Thymus (tissue), 11 donors: ENCODE results near the gene LMO7. TPM values are rescaled to one million over a fixed set of nuclear protein-coding genes. Genes with fewer than 3 reads are reported as not detected.

ENCODE experiments used
- DNase-seq, 9 donors: peaks; one replicate each; pipeline ENCODE4 v3.0.0-alpha.2; 2013; ENCODE audit warnings: low spot score in 9 of 9, low read depth in 6 of 9, missing footprints in 1 of 9
- H3K27ac ChIP-seq, 2 donors: one replicate each; pipeline ENCODE4 v1.5.1; 2013; ENCODE audit warnings: control low read depth in 1 of 2, low read depth in 1 of 2, low read length in 1 of 2, mild to moderate bottlenecking in 1 of 2, moderate library complexity in 1 of 2
- H3K27me3 ChIP-seq, 2 donors: one replicate each; pipeline ENCODE4 v1.5.1; 2013; ENCODE audit warnings: low read length in 1 of 2; ENCODE audit not compliant: control insufficient read depth in 2 of 2, insufficient read depth in 1 of 2
- H3K36me3 ChIP-seq, 2 donors: one replicate each; pipeline ENCODE4 v1.5.1; 2013; ENCODE audit warnings: low read length in 1 of 2, mild to moderate bottlenecking in 1 of 2, moderate library complexity in 1 of 2; ENCODE audit not compliant: control insufficient read depth in 2 of 2, insufficient read depth in 2 of 2
- H3K4me1 ChIP-seq, 2 donors: one replicate each; pipeline ENCODE4 v1.5.1; 2013; ENCODE audit warnings: low read length in 2 of 2; ENCODE audit not compliant: control insufficient read depth in 2 of 2, insufficient read depth in 2 of 2
- H3K4me3 ChIP-seq, 2 donors: one replicate each; pipeline ENCODE4 v1.5.1; 2013; ENCODE audit warnings: low read length in 2 of 2, control low read depth in 1 of 2, mild to moderate bottlenecking in 1 of 2
- H3K9me3 ChIP-seq, 2 donors: one replicate each; pipeline ENCODE4 v1.5.1; 2013; ENCODE audit warnings: low read length in 1 of 2, mild to moderate bottlenecking in 1 of 2; ENCODE audit not compliant: control insufficient read depth in 2 of 2, insufficient read depth in 1 of 2
- WGBS: extraction: QIAGEN DNeasy Blood & Tissue Kit; methylation state at CpG from one replicate; pipeline ENCODE4 v1.1.7; 2013; 5-methylcytosine and 5-hydroxymethylcytosine counted together
- polyA plus RNA-seq: library from polyadenylated mRNA; stranded (reverse); fragments of 200-250 nt; gene quantifications from one replicate; pipeline ENCODE4 v1.2.3, GENCODE V29; 2013
- total RNA-seq: library from RNA; stranded (reverse); fragments of 120-200 nt; gene quantifications from one replicate; pipeline ENCODE4 v1.2.4, GENCODE V29; 2013
- donor health status: healthy.

LMO7 gene
- total and polyA plus RNA-seq, 2 donors: 50.8 to 59.7 TPM

GRCh38 chr13:75881109-75881775 is 245.1 kb downstream of the LMO7 start:
- Histone ChIP-seq H3K36me3 (no peaks in the 10 kb centered on the region), H3K9me3 (no peaks in the 10 kb centered on the region), H3K4me3 (no peak overlapping the region), H3K27me3 (no peaks in the 10 kb centered on the region), H3K4me1 (peaks cover under 1 to 2% of the 10 kb centered on the region in 2 donors), H3K27ac (no peak overlapping the region)
- DNase-seq: no peak
- WGBS: 73% methylated on average over 4 of the region's 4 CpGs

DNA sequence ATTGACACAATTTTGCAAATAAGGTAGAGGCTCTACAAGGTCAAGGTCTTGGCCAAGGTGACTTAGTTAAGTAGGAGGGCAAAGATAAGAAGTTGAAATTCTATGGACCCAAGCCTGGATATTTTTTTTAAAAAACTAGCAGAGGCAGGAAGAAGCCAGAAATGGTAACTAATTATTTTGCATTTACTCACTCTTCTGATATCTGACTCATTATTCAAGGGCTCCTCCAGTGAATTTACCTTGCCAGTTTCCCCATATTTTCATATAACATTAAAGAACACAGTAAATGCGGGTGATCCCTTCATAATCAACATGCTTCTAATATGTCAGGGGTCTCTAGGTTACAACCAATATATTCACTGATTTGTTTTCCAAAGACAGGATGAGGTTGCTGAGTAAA is 246.1 kb downstream of the LMO7 start:
- 99% methylated on average over 1 of the region's 1 CpG for WGBS

DNA sequence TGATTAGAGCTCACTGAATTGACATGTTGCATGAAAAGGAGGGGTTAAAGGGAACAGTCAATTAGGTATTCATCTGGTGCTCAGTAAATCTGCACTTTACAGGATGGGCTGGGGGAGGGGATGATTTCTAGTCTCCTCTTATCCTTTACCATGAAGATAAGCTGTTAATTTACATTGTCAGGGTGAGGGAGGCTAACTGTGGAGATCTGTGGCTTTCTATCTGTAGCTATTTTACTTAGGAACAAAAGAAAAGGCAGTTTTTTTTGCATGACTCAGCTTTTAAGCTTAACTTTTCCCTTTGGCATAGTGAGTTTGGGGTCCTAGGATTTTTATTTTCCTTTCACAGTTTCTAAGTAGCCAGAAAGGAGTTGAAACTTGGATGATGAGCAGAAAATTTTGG is 253.3 kb downstream of the LMO7 start:
- DNase-seq: no peak

More for the DNA sequence above, 246.1 kb downstream of the LMO7 start:
- DNase-seq: no peak
- H3K27ac ChIP-seq: no peak overlapping the region
- no peak overlapping the region for H3K4me3 ChIP-seq
- H3K9me3 ChIP-seq: no peaks in the 10 kb centered on the region
- no peaks in the 10 kb centered on the region for H3K27me3 ChIP-seq
- H3K4me1 ChIP-seq: no peaks in the 10 kb centered on the region
- no peaks in the 10 kb centered on the region for H3K36me3 ChIP-seq

GRCh38 chr13:75895168-75895567 is 259.0 kb downstream of the LMO7 start:
- Histone ChIP-seq H3K9me3 (no peaks in the 10 kb centered on the region), H3K4me1 (no peaks in the 10 kb centered on the region), H3K27ac (no peak overlapping the region), H3K36me3 (no peaks in the 10 kb centered on the region), H3K4me3 (no peak overlapping the region), H3K27me3 (no peaks in the 10 kb centered on the region)
- no peak for DNase-seq
- 79% methylated on average over 3 of the region's 3 CpGs for WGBS

More for the DNA sequence above, 253.3 kb downstream of the LMO7 start:
- Histone ChIP-seq H3K4me1 (no peaks in the 10 kb centered on the region), H3K4me3 (no peak overlapping the region), H3K27ac (no peak overlapping the region), H3K9me3 (no peaks in the 10 kb centered on the region), H3K36me3 (no peaks in the 10 kb centered on the region), H3K27me3 (no peaks in the 10 kb centered on the region)

- Histone ChIP-seq H3K36me3 (no peaks in the 10 kb centered on the region), H3K27ac (no peak overlapping the region), H3K4me3 (no peak overlapping the region), H3K27me3 (no peaks in the 10 kb centered on the region), H3K4me1 (no peaks in the 10 kb centered on the region), H3K9me3 (no peaks in the 10 kb centered on the region)
- WGBS: 96% methylated on average over 2 of the region's 2 CpGs
- DNase-seq: no peak
These were observed 260.1 kb downstream of the LMO7 start for GRCh38 chr13:75896271-75896670.

GRCh38 chr13:75897386-75897785 is 261.3 kb downstream of the LMO7 start:
- Histone ChIP-seq H3K36me3 (no peaks in the 10 kb centered on the region), H3K9me3 (no peaks in the 10 kb centered on the region), H3K4me1 (no peaks in the 10 kb centered on the region), H3K27me3 (no peaks in the 10 kb centered on the region), H3K27ac (no peak overlapping the region), H3K4me3 (no peak overlapping the region)
- no peak for DNase-seq
- 53% methylated on average over 3 of the region's 3 CpGs for WGBS

GRCh38 chr13:75901501-75901900 is 265.4 kb downstream of the LMO7 start:
- Histone ChIP-seq H3K4me1 (no peaks in the 10 kb centered on the region), H3K9me3 (no peaks in the 10 kb centered on the region), H3K27ac (no peak overlapping the region), H3K4me3 (no peak overlapping the region), H3K27me3 (no peaks in the 10 kb centered on the region), H3K36me3 (no peaks in the 10 kb centered on the region)
- WGBS: 97% methylated on average over 2 of the region's 2 CpGs
- no peak for DNase-seq

- H3K27me3 ChIP-seq: no peaks in the 10 kb centered on the region
- no peak overlapping the region for H3K4me3 ChIP-seq
- H3K36me3 ChIP-seq: no peaks in the 10 kb centered on the region
- no peak for DNase-seq
- H3K27ac ChIP-seq: no peak overlapping the region
- H3K4me1 ChIP-seq: no peaks in the 10 kb centered on the region
- 95% methylated on average over 8 of the region's 8 CpGs for WGBS
- H3K9me3 ChIP-seq: no peaks in the 10 kb centered on the region
These were observed 266.3 kb downstream of the LMO7 start for GRCh38 chr13:75902166-75903104.

- H3K4me1 ChIP-seq: no peaks in the 10 kb centered on the region
- H3K36me3 ChIP-seq: no peaks in the 10 kb centered on the region
- DNase-seq: no peak
- H3K27ac ChIP-seq: no peak overlapping the region
- no peaks in the 10 kb centered on the region for H3K27me3 ChIP-seq
- H3K4me3 ChIP-seq: no peak overlapping the region
- H3K9me3 ChIP-seq: no peaks in the 10 kb centered on the region
- 92% methylated on average over 2 of the region's 2 CpGs for WGBS
These were observed 267.9 kb downstream of the LMO7 start for GRCh38 chr13:75904012-75904411.
